ENCODE data around the gene C5orf63.

GRCh38 chr5:127061956-127062355, 11.3 kb downstream of the C5orf63 start:
- no peak for TF ChIP-seq CTCF (IDR thresholded peaks at IDR 0.05)
- no peak for TF ChIP-seq EZH2 (IDR thresholded peaks at IDR 0.05; ENCODE audit: borderline replicate concordance, insufficient read depth, low read depth, low read length, poor library complexity, severe bottlenecking)
